A673 (cell line): ENCODE data around the gene EDN1.

ENCODE experiments used
- CTCF ChIP-seq: fragments of 300-800, 200-600 bp; sonication (generic); conservative IDR thresholded peaks from 2 replicates; pipeline ENCODE4 v1.5.1; 2017; ENCODE audit warnings: low read depth, mild to moderate bottlenecking, antibody characterized with exemption, low read length, moderate library complexity, mixed read lengths
- EZH2 ChIP-seq: fragments of 200-600 bp; sonication (generic); IDR thresholded peaks from 2 replicates; pipeline ENCODE4 v1.6.1; 2017; ENCODE audit warnings: borderline replicate concordance, low read depth, mild to moderate bottlenecking, mixed read lengths, antibody characterized with exemption, low read length; ENCODE audit not compliant: poor library complexity, severe bottlenecking

- TF ChIP-seq CTCF: no peak
- TF ChIP-seq EZH2: no peak
Measured at GRCh38 chr6:12331951-12332749, 42.0 kb downstream of the EDN1 start.
